Transverse colon (tissue), 4 donors: ENCODE data around the gene SELENOV. TPM values are rescaled to one million over a fixed set of nuclear protein-coding genes. Genes with fewer than 3 reads are reported as not detected.

Source experiments
- DNase-seq: peaks from one replicate; pipeline ENCODE4 v3.0.0-alpha.2; 2019
- H3K27ac ChIP-seq, 4 donors: fragments of 200-600 bp; sonication (generic); 2 replicates each; pipeline ENCODE4 v1.5.1; 2016 to 2018; ENCODE audit warnings: inconsistent platforms in 4 of 4
- H3K27me3 ChIP-seq: fragments of 200-600 bp; sonication (generic); 2 replicates; pipeline ENCODE4 v1.5.1; 2017; ENCODE audit warnings: inconsistent platforms
- H3K36me3 ChIP-seq, 4 donors: fragments of 200-600 bp; sonication (generic); 2 replicates each; pipeline ENCODE4 v1.5.1; 2017 to 2019; ENCODE audit warnings: inconsistent platforms in 4 of 4
- H3K4me1 ChIP-seq, 4 donors: fragments of 200-600 bp; sonication (generic); 2 replicates each; pipeline ENCODE4 v1.5.1; 2017 to 2020; ENCODE audit warnings: inconsistent platforms in 4 of 4
- H3K4me3 ChIP-seq, 4 donors: fragments of 200-600 bp; sonication (generic); 1 replicate in 1 of 4; 2 replicates in 3 of 4; pipeline versions ENCODE4 v1.5.1 to v1.6.1; 2017 to 2019; ENCODE audit warnings: inconsistent platforms in 4 of 4
- H3K9me3 ChIP-seq, 2 donors: fragments of 200-600 bp; sonication (generic); 2 replicates each; pipeline ENCODE4 v1.5.1; 2017 to 2019; ENCODE audit warnings: inconsistent platforms in 2 of 2
- EP300 ChIP-seq: sonication (generic); formaldehyde crosslinking; IDR thresholded peaks from one replicate; pipeline ENCODE4 v1.6.1; 2017; ENCODE audit warnings: antibody characterized with exemption, low read depth
- POLR2A ChIP-seq: fragments of 450-650 bp; IDR thresholded peaks from one replicate; pipeline ENCODE4 v1.6.1; 2016; ENCODE audit warnings: antibody characterized with exemption, mild to moderate bottlenecking, moderate library complexity
- POLR2AphosphoS5 ChIP-seq, 3 donors: sonication (generic); formaldehyde crosslinking; IDR thresholded peaks; one replicate each; pipeline ENCODE4 v1.6.1; 2016; ENCODE audit warnings: antibody characterized with exemption in 3 of 3
- WGBS, 2 donors: methylation state at CpG; one replicate each; pipeline ENCODE4 v1.1.5; 2018; ENCODE audit warnings: low coverage in 1 of 2; 5-methylcytosine and 5-hydroxymethylcytosine counted together
- in situ Hi-C, 4 donors: fragments of 200-750 bp; cut with MboI; loops; one replicate each; pipeline versions ENCODE4 v1.15.0 to v1.15.1; 2017; ENCODE audit warnings: low sequenced_read_pairs in 3 of 4, low pct_ligation_motif_present in 1 of 4, low pct_unique_long_range_greater_than_20kb in 1 of 4
- intact Hi-C: fragments of 100-400 bp; cut with DNase I; formaldehyde crosslinking; loops from one replicate; pipeline ENCODE4 v1.15.1; 2023; ENCODE audit warnings: low total_unique reads
- total RNA-seq, 4 donors: library from RNA; depleted of rRNA; stranded (reverse); fragments of >200 nt; gene quantifications; one replicate each; pipeline ENCODE4 v1.1.0, GENCODE V29; 2016
- TF ChIP-seq, protein P1 (sequence below), 5 experiments: fragments of 200-600 bp in 3 of 5; fragments of 450-650 bp in 2 of 5; sonication (generic) in 3 of 5; IDR thresholded peaks; 1 replicate in 2 of 5; 2 replicates in 3 of 5; pipeline ENCODE4 v1.5.1; 2016 to 2017; ENCODE audit warnings: antibody characterized with exemption in 5 of 5, inconsistent platforms in 3 of 5, mild to moderate bottlenecking in 2 of 5, moderate library complexity in 1 of 5

Gene SELENOV
- total RNA-seq, 4 donors from 2014 or later, result not detected

DNA sequence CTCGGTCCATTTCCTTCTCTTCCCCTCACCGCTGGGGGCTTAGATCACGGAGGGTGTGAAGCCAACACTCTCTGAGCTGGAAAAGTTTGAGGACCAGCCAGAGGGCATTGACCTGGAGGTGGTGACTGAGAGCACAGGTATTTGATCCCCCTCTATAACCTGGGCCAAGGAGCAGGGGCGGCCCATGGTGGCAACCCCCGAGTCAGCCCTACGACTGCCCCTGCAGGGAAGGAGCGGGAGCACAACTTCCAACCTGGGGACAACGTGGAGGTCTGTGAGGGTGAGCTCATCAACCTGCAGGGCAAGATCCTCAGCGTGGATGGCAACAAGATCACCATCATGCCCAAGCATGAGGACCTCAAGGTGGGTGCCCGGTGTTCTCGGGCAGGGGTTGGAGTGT lies 45.9 kb upstream of the SELENOV start:
- intact Hi-C loops, result no loop called here

DNA sequence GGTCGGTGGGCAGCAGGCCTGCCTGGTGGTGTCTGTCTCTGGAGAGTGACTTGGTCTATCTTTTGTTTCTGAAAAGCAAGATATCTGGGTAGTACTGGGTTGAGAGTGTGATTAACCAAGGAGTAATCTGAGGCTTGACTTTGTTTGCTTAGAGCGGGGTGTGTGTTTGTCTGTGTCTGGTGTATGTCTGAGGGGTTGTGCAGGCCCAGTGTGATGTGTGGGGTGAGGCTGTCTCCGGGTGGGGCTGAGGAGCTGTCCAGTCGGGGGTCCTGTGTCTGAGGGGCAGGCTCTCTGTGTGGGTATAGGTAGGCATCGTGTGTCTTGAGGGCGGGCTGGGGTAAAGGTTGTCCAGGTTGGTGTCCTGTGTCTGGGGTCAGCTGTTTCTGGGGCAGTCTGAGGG lies 45.4 kb upstream of the SELENOV start:
- TF ChIP-seq, protein P1, sequence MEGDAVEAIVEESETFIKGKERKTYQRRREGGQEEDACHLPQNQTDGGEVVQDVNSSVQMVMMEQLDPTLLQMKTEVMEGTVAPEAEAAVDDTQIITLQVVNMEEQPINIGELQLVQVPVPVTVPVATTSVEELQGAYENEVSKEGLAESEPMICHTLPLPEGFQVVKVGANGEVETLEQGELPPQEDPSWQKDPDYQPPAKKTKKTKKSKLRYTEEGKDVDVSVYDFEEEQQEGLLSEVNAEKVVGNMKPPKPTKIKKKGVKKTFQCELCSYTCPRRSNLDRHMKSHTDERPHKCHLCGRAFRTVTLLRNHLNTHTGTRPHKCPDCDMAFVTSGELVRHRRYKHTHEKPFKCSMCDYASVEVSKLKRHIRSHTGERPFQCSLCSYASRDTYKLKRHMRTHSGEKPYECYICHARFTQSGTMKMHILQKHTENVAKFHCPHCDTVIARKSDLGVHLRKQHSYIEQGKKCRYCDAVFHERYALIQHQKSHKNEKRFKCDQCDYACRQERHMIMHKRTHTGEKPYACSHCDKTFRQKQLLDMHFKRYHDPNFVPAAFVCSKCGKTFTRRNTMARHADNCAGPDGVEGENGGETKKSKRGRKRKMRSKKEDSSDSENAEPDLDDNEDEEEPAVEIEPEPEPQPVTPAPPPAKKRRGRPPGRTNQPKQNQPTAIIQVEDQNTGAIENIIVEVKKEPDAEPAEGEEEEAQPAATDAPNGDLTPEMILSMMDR (IDR thresholded peaks at IDR 0.05), result no peak
- TF ChIP-seq EP300 (no peak), POLR2AphosphoS5 (IDR thresholded peaks at IDR 0.05) (no peak), POLR2A (no peak)
- in situ Hi-C loops (no loop called here), intact Hi-C loops (no loop called here)
- H3K27me3 ChIP-seq, result no peaks in the 10 kb centered on the region
- no peak overlapping the region for H3K4me3 ChIP-seq
- H3K4me1 ChIP-seq, result no peaks in the 10 kb centered on the region
- peaks cover 0 to 86% (median 39%) of the 10 kb centered on the region in 4 donors for H3K36me3 ChIP-seq
- H3K27ac ChIP-seq, result no peak overlapping the region
- 81% methylated on average over 6 of the region's 6 CpGs; no CpG with 5 or more reads in 1 of the 2 donors for WGBS, 2 donors
- DNase-seq, result no peak
- no peaks in the 10 kb centered on the region for H3K9me3 ChIP-seq

More for the DNA sequence above, 45.9 kb upstream of the SELENOV start:
- WGBS, 2 donors, result 92% methylated on average over 11 of the region's 11 CpGs; no CpG with 5 or more reads in 1 of the 2 donors
- Histone ChIP-seq H3K4me3 (no peak overlapping the region), H3K4me1 (no peaks in the 10 kb centered on the region), H3K9me3 (no peaks in the 10 kb centered on the region), H3K36me3 (peaks cover 0 to 88% (median 42%) of the 10 kb centered on the region in 4 donors), H3K27me3 (no peaks in the 10 kb centered on the region), H3K27ac (no peak overlapping the region)
- in situ Hi-C loops, result no loop called here
- TF ChIP-seq EP300, result no peak
- TF ChIP-seq, protein P1 (IDR thresholded peaks at IDR 0.05), result no peak
- TF ChIP-seq POLR2A, result no peak
- no peak for TF ChIP-seq POLR2AphosphoS5 (IDR thresholded peaks at IDR 0.05)
- DNase-seq, result no peak

DNA sequence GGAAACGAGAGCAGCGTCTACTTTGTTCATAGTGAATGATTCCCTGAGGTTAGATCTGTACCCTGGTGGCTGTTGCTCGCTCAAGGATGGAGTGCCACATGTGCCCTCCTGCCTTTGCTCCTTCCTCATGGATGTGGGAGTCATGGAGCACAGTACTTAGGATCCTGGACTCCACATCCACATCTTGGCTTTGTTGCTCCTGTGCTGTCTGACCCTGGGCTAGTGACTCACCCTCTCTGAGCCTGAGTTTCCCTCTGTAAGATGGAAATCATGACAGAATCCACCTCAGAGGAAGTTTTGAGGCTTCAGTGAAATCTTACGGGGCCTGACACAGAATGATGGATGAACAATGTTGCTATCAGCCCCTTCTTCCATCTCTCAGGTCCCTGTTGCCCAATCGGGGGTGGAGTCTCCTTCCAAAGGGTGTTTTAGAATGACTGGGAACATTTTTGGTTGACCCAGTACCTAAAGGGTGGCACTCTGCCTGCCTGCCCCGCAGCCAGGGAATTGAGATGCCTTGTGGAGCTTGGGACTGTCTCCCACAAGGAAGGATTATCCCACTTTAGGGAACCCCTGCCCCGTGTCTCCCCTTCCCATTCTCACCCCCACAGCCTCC lies 44.1 kb upstream of the SELENOV start:
- intact Hi-C loops (loop anchor here (10.0 kb wide), 1 partner anchor 64 kb away; the partner anchor contains the start of gene EID2B), in situ Hi-C loops (no loop called here)
- DNase-seq, result no peak
- no peaks in the 10 kb centered on the region for H3K9me3 ChIP-seq
- TF ChIP-seq POLR2AphosphoS5 (IDR thresholded peaks at IDR 0.05) (no peak), EP300 (no peak), POLR2A (no peak)
- TF ChIP-seq, protein P1 (IDR thresholded peaks at IDR 0.05), result no peak
- 84 to 100% methylated on average over 1 to 7 of the region's 7 CpGs for WGBS, 2 donors
- H3K27me3 ChIP-seq, result no peaks in the 10 kb centered on the region
- no peak overlapping the region for H3K27ac ChIP-seq
- no peak overlapping the region for H3K4me3 ChIP-seq
- H3K36me3 ChIP-seq, result peaks cover 0 to 76% (median 35%) of the 10 kb centered on the region in 4 donors
- no peaks in the 10 kb centered on the region for H3K4me1 ChIP-seq

DNA sequence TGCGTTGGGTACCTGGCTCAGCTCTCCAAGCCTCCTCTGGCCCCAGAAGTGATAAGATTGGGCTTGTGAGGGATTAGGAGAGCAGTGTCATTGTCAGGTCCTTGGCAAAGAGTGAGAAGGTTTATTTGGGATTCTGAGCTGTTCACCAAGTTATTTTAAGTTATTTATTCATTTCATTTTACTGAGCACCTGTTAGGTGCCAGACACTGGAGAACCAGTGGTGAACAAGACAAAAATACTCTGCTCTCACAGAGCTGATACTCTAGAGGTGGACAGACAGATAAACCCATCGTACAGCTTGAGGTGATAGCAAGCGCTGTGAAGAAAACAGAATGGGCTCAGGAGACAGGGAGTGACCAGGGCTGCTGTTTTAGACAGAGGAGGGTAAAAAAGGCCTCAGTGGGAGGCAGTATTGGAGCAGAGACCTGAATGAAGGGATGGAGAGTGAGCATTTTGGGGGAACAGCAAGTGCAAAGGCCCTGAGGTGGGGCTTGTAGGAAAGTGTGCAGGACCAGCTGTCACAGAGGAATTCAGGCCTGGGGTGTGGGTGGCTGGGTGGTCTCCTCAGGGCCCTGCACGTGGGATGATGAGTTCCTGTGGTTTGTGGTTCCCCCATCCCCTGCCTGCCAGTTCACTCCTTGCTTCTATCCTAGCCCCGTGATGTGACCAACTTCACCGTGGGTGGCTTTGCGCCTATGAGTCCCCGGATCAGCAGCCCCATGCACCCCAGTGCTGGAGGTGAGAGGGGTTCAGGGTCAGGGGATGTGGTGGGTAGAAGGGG lies 43.0 kb upstream of the SELENOV start:
- Histone ChIP-seq H3K4me3 (no peak overlapping the region), H3K36me3 (peaks cover 0 to 67% (median 33%) of the 10 kb centered on the region in 4 donors), H3K4me1 (no peaks in the 10 kb centered on the region), H3K27ac (no peak overlapping the region), H3K9me3 (no peaks in the 10 kb centered on the region), H3K27me3 (no peaks in the 10 kb centered on the region)
- intact Hi-C loops, result loop anchor here (10.0 kb wide), 1 partner anchor 63 kb away; the partner anchor contains the start of gene EID2B
- 73 to 100% methylated on average over 2 to 8 of the region's 8 CpGs for WGBS, 2 donors
- DNase-seq, result no peak
- TF ChIP-seq EP300 (no peak), POLR2AphosphoS5 (IDR thresholded peaks at IDR 0.05) (no peak), POLR2A (no peak)
- TF ChIP-seq, protein P1 (IDR thresholded peaks at IDR 0.05), result no peak
- in situ Hi-C loops, result no loop called here
